GM23338 (cell line): Measurements from ENCODE around the gene RSL24D1. TPM values are rescaled to one million over a fixed set of nuclear protein-coding genes. Genes with fewer than 3 reads are reported as not detected.

ENCODE experiments used
- ATAC-seq: fragments of 200-7000 bp; cut with Tn5 transposase; 3 replicates; pipeline ENCODE4 v1.9.1; 2020
- DNase-seq: peaks from one replicate; pipeline ENCODE4 v3.0.0-alpha.2; 2015; ENCODE audit warnings: low spot score
- H2AFZ ChIP-seq: fragments of 200-600 bp; sonication (generic); 2 replicates; pipeline ENCODE4 v1.8.0; 2016; ENCODE audit warnings: antibody characterized with exemption, mild to moderate bottlenecking, moderate library complexity
- H3F3A ChIP-seq: fragments of 200-600 bp; sonication (generic); replicated peaks from 2 replicates; pipeline ENCODE4 v1.8.0; 2017; ENCODE audit warnings: antibody characterized with exemption, mixed run types, low read depth
- H3K27ac ChIP-seq: fragments of 200-600 bp; sonication (generic); 2 replicates; pipeline ENCODE4 v1.6.1; 2016; ENCODE audit warnings: low read depth
- H3K27me3 ChIP-seq: fragments of 200-600 bp; sonication (generic); 2 replicates; pipeline ENCODE4 v1.8.0; 2016; ENCODE audit warnings: mild to moderate bottlenecking, mixed run types, moderate library complexity; ENCODE audit not compliant: insufficient read depth
- H3K36me3 ChIP-seq: fragments of 200-600 bp; sonication (generic); 2 replicates; pipeline ENCODE4 v1.8.0; 2016; ENCODE audit warnings: mild to moderate bottlenecking; ENCODE audit not compliant: insufficient read depth
- H3K4me1 ChIP-seq: fragments of 200-600 bp; sonication (generic); 2 replicates; pipeline ENCODE4 v1.8.0; 2016; ENCODE audit warnings: mild to moderate bottlenecking, moderate library complexity; ENCODE audit not compliant: insufficient read depth
- H3K4me2 ChIP-seq: fragments of 200-600 bp; sonication (generic); 2 replicates; pipeline ENCODE4 v1.7.1; 2017; ENCODE audit warnings: mixed run types
- H3K4me3 ChIP-seq: fragments of 200-600 bp; sonication (generic); 2 replicates; pipeline ENCODE4 v1.6.1; 2016; ENCODE audit warnings: mixed run types
- H3K79me2 ChIP-seq: fragments of 200-600 bp; sonication (generic); replicated peaks from 2 replicates; pipeline ENCODE4 v1.8.0; 2017; ENCODE audit warnings: mild to moderate bottlenecking; ENCODE audit not compliant: insufficient read depth
- H3K9me2 ChIP-seq: fragments of 200-600 bp; sonication (generic); 2 replicates; pipeline ENCODE4 v1.8.0; 2017; ENCODE audit not compliant: insufficient read depth
- H4K20me1 ChIP-seq: fragments of 200-600 bp; sonication (generic); replicated peaks from 2 replicates; pipeline ENCODE4 v1.8.0; 2017; ENCODE audit warnings: mild to moderate bottlenecking; ENCODE audit not compliant: insufficient read depth
- H3K27ac Mint-ChIP-seq: 2 replicates; pipeline ENCODE4 v1.8.0; 2020; ENCODE audit warnings: inconsistent platforms, mild to moderate bottlenecking, moderate library complexity, mixed read lengths
- H3K27me3 Mint-ChIP-seq: 3 replicates; pipeline ENCODE4 v1.8.0; 2022; ENCODE audit warnings: low read depth, mild to moderate bottlenecking, moderate library complexity, mixed read lengths, inconsistent platforms; ENCODE audit not compliant: insufficient read depth, poor library complexity
- H3K36me3 Mint-ChIP-seq: 3 replicates; pipeline ENCODE4 v1.8.0; 2021; ENCODE audit warnings: low read depth, mild to moderate bottlenecking, inconsistent platforms, moderate library complexity, mixed read lengths
- H3K4me1 Mint-ChIP-seq: 3 replicates; pipeline ENCODE4 v1.8.0; 2020; ENCODE audit warnings: mild to moderate bottlenecking, inconsistent platforms, mixed read lengths
- H3K4me3 Mint-ChIP-seq: 3 replicates; pipeline ENCODE4 v1.8.0; 2021; ENCODE audit warnings: moderate library complexity, mild to moderate bottlenecking, inconsistent platforms, mixed read lengths
- H3K9me3 Mint-ChIP-seq: 3 replicates; pipeline ENCODE4 v1.8.0; 2020; ENCODE audit warnings: moderate library complexity, mild to moderate bottlenecking, inconsistent platforms, mixed read lengths
- CREB1 ChIP-seq: fragments of 250-450 bp; sonication (Bioruptor Pico); IDR thresholded peaks from 2 replicates; pipeline ENCODE4 v1.5.0; 2020; ENCODE audit warnings: low read depth, mild to moderate bottlenecking, moderate library complexity
- EZH2 ChIP-seq: fragments of 200-600 bp; sonication (generic); IDR thresholded peaks from one replicate; pipeline ENCODE4 v1.8.0; 2017; ENCODE audit warnings: antibody characterized with exemption, mild to moderate bottlenecking, low read depth; ENCODE audit not compliant: unreplicated experiment
- EZH2phosphoT487 ChIP-seq: fragments of 200-600 bp; sonication (generic); IDR thresholded peaks from one replicate; pipeline ENCODE4 v1.8.1; 2018; ENCODE audit warnings: antibody characterized with exemption; ENCODE audit not compliant: unreplicated experiment
- JUNB ChIP-seq: IDR thresholded peaks from one replicate; pipeline ENCODE4 v1.6.1; 2016; ENCODE audit warnings: antibody characterized with exemption; ENCODE audit not compliant: unreplicated experiment
- NANOG ChIP-seq: IDR thresholded peaks from 2 replicates; pipeline ENCODE4 v1.6.1; 2016; ENCODE audit warnings: antibody characterized with exemption, borderline replicate concordance
- POLR2AphosphoS5 ChIP-seq: IDR thresholded peaks from 2 replicates; pipeline ENCODE4 v1.6.1; 2016; ENCODE audit warnings: antibody characterized with exemption, low read depth
- ZNF331 ChIP-seq: fragments of 250-450 bp; sonication (Bioruptor Pico); IDR thresholded peaks from 2 replicates; pipeline ENCODE4 v1.5.0; 2020; ENCODE audit warnings: low read depth, mild to moderate bottlenecking, moderate library complexity
- polyA plus RNA-seq: library from polyadenylated mRNA; unstranded; fragments of >200 nt; fragmentation: Nextera tagmentation; extraction: Ambion mirVana; gene quantifications from 2 replicates; pipeline ENCODE4 v1.2.1, GENCODE V29; 2016
- total RNA-seq: library from RNA; depleted of rRNA; stranded (reverse); fragments of >200 nt; shearing (Covaris generic); gene quantifications from 2 replicates; pipeline ENCODE4 v1.2.3, GENCODE V29; 2014
- TF ChIP-seq, protein P1 (sequence below): fragments of 250-450 bp; sonication (Bioruptor Pico); IDR thresholded peaks from 2 replicates; pipeline ENCODE4 v1.5.0; 2020; ENCODE audit warnings: mild to moderate bottlenecking, moderate library complexity
- TF ChIP-seq, protein P2 (sequence below): IDR thresholded peaks from one replicate; pipeline ENCODE4 v1.6.1; 2018; ENCODE audit warnings: antibody characterized with exemption; ENCODE audit not compliant: unreplicated experiment

Gene RSL24D1
- total and polyA plus RNA-seq, 2 experiments from 2014 or later = 125 to 201 TPM

DNA sequence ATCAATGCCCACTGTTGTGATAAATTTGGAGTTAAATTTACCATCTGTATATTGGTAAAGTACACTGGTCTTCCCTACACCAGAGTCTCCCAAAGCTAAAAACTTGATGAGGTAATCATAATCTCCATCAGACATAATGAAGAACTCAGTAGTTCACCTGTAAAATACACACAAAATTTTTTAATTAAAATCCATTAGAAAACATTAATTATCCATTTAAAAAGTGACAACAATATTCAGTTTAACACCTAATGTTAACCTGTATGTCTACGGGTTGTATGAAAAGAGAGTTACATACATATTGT is 38.0 kb upstream of the RSL24D1 start:
- Histone ChIP-seq H3K79me2 (no peaks in the 10 kb centered on the region), H3K4me1 (no peaks in the 10 kb centered on the region), H3K27ac (no peak overlapping the region), H4K20me1 (no peaks in the 10 kb centered on the region), H3K36me3 (no peaks in the 10 kb centered on the region), H3K9me2 (no peaks in the 10 kb centered on the region), H3K4me3 (no peak overlapping the region), H2AFZ (no peak overlapping the region), H3K27me3 (no peaks in the 10 kb centered on the region), H3F3A (no peaks in the 10 kb centered on the region), H3K4me2 (no peak overlapping the region)
- TF ChIP-seq CREB1 (no peak), EZH2 (no peak), EZH2phosphoT487 (no peak), POLR2AphosphoS5 (no peak), NANOG (no peak), ZNF331 (CRISPR knock-in tag) (no peak), JUNB (no peak)
- TF ChIP-seq, protein P1, sequence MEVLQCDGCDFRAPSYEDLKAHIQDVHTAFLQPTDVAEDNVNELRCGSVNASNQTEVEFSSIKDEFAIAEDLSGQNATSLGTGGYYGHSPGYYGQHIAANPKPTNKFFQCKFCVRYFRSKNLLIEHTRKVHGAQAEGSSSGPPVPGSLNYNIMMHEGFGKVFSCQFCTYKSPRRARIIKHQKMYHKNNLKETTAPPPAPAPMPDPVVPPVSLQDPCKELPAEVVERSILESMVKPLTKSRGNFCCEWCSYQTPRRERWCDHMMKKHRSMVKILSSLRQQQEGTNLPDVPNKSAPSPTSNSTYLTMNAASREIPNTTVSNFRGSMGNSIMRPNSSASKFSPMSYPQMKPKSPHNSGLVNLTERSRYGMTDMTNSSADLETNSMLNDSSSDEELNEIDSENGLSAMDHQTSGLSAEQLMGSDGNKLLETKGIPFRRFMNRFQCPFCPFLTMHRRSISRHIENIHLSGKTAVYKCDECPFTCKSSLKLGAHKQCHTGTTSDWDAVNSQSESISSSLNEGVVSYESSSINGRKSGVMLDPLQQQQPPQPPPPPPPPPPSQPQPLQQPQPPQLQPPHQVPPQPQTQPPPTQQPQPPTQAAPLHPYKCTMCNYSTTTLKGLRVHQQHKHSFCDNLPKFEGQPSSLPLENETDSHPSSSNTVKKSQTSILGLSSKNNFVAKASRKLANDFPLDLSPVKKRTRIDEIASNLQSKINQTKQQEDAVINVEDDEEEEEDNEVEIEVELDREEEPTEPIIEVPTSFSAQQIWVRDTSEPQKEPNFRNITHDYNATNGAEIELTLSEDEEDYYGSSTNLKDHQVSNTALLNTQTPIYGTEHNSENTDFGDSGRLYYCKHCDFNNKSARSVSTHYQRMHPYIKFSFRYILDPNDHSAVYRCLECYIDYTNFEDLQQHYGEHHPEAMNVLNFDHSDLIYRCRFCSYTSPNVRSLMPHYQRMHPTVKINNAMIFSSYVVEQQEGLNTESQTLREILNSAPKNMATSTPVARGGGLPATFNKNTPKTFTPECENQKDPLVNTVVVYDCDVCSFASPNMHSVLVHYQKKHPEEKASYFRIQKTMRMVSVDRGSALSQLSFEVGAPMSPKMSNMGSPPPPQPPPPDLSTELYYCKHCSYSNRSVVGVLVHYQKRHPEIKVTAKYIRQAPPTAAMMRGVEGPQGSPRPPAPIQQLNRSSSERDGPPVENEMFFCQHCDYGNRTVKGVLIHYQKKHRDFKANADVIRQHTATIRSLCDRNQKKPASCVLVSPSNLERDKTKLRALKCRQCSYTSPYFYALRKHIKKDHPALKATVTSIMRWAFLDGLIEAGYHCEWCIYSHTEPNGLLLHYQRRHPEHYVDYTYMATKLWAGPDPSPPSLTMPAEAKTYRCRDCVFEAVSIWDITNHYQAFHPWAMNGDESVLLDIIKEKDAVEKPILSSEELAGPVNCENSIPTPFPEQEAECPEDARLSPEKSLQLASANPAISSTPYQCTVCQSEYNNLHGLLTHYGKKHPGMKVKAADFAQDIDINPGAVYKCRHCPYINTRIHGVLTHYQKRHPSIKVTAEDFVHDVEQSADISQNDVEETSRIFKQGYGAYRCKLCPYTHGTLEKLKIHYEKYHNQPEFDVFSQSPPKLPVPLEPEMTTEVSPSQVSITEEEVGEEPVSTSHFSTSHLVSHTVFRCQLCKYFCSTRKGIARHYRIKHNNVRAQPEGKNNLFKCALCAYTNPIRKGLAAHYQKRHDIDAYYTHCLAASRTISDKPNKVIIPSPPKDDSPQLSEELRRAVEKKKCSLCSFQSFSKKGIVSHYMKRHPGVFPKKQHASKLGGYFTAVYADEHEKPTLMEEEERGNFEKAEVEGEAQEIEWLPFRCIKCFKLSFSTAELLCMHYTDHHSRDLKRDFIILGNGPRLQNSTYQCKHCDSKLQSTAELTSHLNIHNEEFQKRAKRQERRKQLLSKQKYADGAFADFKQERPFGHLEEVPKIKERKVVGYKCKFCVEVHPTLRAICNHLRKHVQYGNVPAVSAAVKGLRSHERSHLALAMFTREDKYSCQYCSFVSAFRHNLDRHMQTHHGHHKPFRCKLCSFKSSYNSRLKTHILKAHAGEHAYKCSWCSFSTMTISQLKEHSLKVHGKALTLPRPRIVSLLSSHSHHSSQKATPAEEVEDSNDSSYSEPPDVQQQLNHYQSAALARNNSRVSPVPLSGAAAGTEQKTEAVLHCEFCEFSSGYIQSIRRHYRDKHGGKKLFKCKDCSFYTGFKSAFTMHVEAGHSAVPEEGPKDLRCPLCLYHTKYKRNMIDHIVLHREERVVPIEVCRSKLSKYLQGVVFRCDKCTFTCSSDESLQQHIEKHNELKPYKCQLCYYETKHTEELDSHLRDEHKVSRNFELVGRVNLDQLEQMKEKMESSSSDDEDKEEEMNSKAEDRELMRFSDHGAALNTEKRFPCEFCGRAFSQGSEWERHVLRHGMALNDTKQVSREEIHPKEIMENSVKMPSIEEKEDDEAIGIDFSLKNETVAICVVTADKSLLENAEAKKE (CRISPR knock-in tag) = no peak
- TF ChIP-seq, protein P2, sequence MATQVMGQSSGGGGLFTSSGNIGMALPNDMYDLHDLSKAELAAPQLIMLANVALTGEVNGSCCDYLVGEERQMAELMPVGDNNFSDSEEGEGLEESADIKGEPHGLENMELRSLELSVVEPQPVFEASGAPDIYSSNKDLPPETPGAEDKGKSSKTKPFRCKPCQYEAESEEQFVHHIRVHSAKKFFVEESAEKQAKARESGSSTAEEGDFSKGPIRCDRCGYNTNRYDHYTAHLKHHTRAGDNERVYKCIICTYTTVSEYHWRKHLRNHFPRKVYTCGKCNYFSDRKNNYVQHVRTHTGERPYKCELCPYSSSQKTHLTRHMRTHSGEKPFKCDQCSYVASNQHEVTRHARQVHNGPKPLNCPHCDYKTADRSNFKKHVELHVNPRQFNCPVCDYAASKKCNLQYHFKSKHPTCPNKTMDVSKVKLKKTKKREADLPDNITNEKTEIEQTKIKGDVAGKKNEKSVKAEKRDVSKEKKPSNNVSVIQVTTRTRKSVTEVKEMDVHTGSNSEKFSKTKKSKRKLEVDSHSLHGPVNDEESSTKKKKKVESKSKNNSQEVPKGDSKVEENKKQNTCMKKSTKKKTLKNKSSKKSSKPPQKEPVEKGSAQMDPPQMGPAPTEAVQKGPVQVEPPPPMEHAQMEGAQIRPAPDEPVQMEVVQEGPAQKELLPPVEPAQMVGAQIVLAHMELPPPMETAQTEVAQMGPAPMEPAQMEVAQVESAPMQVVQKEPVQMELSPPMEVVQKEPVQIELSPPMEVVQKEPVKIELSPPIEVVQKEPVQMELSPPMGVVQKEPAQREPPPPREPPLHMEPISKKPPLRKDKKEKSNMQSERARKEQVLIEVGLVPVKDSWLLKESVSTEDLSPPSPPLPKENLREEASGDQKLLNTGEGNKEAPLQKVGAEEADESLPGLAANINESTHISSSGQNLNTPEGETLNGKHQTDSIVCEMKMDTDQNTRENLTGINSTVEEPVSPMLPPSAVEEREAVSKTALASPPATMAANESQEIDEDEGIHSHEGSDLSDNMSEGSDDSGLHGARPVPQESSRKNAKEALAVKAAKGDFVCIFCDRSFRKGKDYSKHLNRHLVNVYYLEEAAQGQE = no peak
- Mint-ChIP-seq H3K36me3 (no peaks in the 10 kb centered on the region), H3K4me3 (no peak overlapping the region), H3K27ac (no peak overlapping the region), H3K9me3 (no peaks in the 10 kb centered on the region), H3K4me1 (peaks cover 3% of the 10 kb centered on the region; the same call in 2 of the 3 replicates), H3K27me3 (no peaks in the 10 kb centered on the region)
- ATAC-seq = no peak
- no peak for DNase-seq
